Type B pancreatic cell (in vitro differentiated cells): ENCODE results near the gene NLRP6. TPM values are rescaled to one million over a fixed set of nuclear protein-coding genes. Genes with fewer than 3 reads are reported as not detected.

Experiments used
- DNase-seq: peaks from one replicate; pipeline ENCODE4 v3.0.0; 2021; ENCODE audit warnings: mixed read lengths; ENCODE audit not compliant: unreplicated experiment; ENCODE audit errors: extremely low spot score
- H3K27ac Mint-ChIP-seq: 2 replicates; pipeline ENCODE4 v1.8.0; 2021; ENCODE audit warnings: mild to moderate bottlenecking, mixed read lengths
- H3K27me3 Mint-ChIP-seq: 2 replicates; pipeline ENCODE4 v1.8.0; 2021; ENCODE audit warnings: mixed read lengths
- H3K36me3 Mint-ChIP-seq: 2 replicates; pipeline ENCODE4 v1.8.0; 2021; ENCODE audit warnings: mixed read lengths
- H3K4me1 Mint-ChIP-seq: one replicate; pipeline ENCODE4 v1.8.0; 2021; ENCODE audit warnings: mixed read lengths; ENCODE audit not compliant: unreplicated experiment
- H3K4me3 Mint-ChIP-seq: 2 replicates; pipeline ENCODE4 v1.8.0; 2021; ENCODE audit warnings: mild to moderate bottlenecking, mixed read lengths
- H3K9me3 Mint-ChIP-seq: 2 replicates; pipeline ENCODE4 v1.8.0; 2021; ENCODE audit warnings: mixed read lengths
- total RNA-seq: library from RNA; stranded (reverse); gene quantifications from 2 replicates; pipeline ENCODE4 v1.2.1, GENCODE V29; 2021; ENCODE audit warnings: low replicate concordance
- TF ChIP-seq, protein P1 (sequence below): fragments of 200-600 bp; sonication (generic); conservative IDR thresholded peaks from 2 replicates; pipeline ENCODE4 v1.5.0; 2021; ENCODE audit warnings: antibody characterized with exemption, mild to moderate bottlenecking

Gene NLRP6
- total RNA-seq, 1 donor from 2014 or later: not detected

DNA sequence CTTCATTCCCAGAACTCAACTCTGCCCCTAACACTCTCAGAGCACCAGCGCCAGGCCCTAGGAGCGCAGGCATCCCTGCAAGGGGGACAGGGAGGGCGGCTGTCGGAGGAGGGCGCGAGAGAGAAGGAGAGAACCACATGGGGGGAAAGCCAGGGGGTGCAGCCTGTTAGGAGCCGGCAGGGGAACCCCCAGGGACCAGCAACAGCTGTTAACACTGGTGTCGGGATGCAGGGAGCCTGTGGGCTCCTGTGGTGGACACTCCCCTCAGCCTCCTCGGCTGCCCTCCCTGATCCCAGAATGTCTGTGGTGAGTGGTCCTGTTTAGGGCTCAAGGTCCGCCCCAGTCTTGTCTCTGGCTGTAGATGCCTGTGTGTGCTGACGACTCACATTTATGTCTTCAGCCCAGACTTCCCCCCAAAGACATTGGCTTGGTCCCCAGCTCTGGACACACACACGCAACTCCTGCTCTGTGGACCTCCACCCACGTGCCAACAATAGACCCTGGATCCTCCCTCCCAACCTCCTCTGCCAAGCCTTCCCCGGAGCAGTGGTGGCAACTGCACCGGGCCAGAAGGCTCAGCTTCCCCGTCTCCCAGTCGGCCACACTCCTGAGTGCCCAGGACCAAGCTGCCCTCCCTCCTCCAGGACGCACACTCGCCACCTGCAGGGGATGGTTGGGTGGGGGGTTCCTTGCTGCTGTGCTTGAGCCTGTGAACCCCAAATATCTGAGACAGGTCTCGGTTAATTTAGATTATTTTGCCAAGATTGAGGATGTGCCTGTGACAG is 21.9 kb downstream of the NLRP6 start:
- TF ChIP-seq, protein P1, sequence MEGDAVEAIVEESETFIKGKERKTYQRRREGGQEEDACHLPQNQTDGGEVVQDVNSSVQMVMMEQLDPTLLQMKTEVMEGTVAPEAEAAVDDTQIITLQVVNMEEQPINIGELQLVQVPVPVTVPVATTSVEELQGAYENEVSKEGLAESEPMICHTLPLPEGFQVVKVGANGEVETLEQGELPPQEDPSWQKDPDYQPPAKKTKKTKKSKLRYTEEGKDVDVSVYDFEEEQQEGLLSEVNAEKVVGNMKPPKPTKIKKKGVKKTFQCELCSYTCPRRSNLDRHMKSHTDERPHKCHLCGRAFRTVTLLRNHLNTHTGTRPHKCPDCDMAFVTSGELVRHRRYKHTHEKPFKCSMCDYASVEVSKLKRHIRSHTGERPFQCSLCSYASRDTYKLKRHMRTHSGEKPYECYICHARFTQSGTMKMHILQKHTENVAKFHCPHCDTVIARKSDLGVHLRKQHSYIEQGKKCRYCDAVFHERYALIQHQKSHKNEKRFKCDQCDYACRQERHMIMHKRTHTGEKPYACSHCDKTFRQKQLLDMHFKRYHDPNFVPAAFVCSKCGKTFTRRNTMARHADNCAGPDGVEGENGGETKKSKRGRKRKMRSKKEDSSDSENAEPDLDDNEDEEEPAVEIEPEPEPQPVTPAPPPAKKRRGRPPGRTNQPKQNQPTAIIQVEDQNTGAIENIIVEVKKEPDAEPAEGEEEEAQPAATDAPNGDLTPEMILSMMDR: peak; percentile 26
- H3K27ac Mint-ChIP-seq: peak overlapping the region; percentile 7
- DNase-seq: no peak
- H3K4me3 Mint-ChIP-seq: no peak overlapping the region
- no peaks in the 10 kb centered on the region for H3K9me3 Mint-ChIP-seq
- H3K27me3 Mint-ChIP-seq: peaks cover 12% of the 10 kb centered on the region
- peaks cover 9% of the 10 kb centered on the region for H3K4me1 Mint-ChIP-seq
- no peaks in the 10 kb centered on the region for H3K36me3 Mint-ChIP-seq

DNA sequence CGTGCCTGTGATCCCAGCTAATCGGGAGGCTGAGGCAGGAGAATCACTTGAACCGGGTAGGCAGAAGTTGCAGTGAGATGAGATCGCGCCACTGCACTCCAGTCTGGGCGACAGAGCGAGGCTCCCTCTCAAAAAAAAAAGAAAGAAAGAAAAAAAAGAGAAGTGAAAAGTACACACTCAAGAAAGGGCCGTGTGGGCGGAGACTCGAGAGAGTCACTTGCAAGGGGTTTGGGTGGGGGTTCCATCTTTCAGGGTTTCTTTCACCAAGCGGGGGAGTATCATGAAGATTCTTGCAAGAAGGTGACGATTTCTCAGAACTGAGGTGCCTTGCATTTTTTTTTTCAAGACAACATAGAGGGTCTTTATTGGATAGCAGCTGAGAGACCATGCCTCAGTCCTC is 25.2 kb downstream of the NLRP6 start:
- Mint-ChIP-seq H3K4me3 (no peak overlapping the region), H3K4me1 (peaks cover 18% of the 10 kb centered on the region), H3K27ac (no peak overlapping the region), H3K27me3 (peaks cover 18% of the 10 kb centered on the region), H3K36me3 (no peaks in the 10 kb centered on the region), H3K9me3 (no peaks in the 10 kb centered on the region)
- TF ChIP-seq, protein P1: no peak
- no peak for DNase-seq

DNA sequence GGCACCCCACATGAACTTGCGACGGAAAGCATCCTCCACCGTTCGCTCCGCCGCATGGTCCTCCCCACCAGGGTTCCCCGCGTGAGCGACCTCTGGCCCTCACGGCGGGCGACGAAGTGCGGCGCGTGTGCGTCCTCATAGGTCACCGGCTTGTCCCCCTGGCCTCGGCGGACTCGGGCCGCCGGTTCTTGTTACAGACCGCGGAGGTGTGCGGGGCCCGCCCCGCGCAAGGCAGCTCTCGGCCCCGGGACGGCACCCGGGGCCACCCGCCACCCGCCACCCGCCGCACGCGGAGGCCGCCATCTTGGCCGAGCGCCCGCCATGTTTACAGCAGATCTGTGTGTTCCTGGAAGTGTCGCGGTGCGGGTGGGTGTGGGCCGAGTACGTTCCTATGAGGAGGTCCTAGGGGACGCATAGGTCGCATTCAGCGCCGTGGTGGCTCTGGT is 25.9 kb downstream of the NLRP6 start:
- DNase-seq: no peak
- Mint-ChIP-seq H3K4me3 (no peak overlapping the region), H3K27ac (no peak overlapping the region), H3K27me3 (peaks cover 19% of the 10 kb centered on the region), H3K36me3 (no peaks in the 10 kb centered on the region), H3K9me3 (no peaks in the 10 kb centered on the region), H3K4me1 (peaks cover 22% of the 10 kb centered on the region)
- TF ChIP-seq, protein P1: no peak

DNA sequence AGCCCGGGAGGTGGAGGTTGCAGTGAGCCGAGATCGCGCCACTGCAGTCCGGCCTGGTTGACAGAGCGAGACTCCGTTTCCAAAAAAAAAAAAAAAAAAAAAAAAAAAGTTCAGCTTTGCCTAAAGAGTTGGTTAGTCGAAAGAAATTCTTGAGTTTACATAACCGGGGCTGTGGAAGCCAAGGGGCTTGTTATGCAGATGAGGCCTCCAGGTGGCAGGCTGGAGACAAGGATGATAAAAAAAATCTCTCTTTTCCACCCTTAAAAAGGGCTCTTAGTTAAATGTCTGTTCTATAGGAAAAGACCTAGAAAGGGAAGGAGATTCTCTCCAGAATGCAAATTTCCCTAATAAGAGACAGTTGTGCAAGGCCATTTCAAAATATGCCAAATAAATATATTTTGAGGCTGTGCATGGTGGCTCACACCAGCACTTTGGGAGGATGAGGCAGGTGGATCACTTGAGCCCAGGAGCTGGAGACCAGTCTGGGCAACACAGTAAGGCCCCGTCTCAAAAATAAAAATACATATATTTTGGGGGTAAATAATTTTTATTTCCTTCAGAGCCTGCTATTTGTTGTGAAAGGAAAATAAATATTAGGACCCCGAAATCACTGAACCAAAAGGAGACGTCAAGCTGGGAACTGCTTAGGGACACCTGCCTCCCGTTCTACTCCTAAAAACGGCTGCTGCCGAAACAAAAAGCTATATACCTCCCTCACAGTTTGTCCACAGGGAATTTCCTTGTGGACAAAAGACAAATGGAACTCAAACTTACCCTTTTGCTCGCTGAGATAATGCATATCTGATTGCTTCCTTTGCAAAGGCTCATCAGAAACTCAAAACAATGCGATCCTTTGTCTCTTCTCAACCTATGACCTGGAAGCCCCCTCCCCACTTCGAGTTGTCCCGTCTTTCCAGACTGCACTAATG is 27.0 kb downstream of the NLRP6 start:
- peak overlapping the region; percentile 36 for H3K4me3 Mint-ChIP-seq
- H3K36me3 Mint-ChIP-seq: peaks cover 4% of the 10 kb centered on the region
- H3K27ac Mint-ChIP-seq: no peak overlapping the region
- no peaks in the 10 kb centered on the region for H3K9me3 Mint-ChIP-seq
- TF ChIP-seq, protein P1: peak; percentile 71
- no peak for DNase-seq
- peaks cover 31% of the 10 kb centered on the region for H3K4me1 Mint-ChIP-seq
- H3K27me3 Mint-ChIP-seq: peaks cover 24% of the 10 kb centered on the region

DNA sequence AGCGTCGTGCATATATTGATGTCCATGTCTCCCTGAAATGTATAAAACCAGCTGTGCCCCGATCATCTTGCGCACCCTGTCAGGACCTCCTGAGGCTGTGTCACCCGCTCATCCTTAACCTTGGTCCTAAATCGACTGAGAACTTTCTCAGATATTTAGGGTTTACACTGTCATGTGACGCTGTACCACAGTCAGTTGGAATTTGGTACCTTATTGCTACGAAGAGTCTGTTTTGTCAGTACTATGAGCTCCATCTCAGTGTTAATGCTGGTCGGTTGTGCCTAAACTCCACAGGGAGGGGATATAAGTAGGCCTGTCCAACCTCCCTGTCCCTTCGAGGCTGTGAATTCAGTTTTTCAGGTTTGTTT is 27.6 kb downstream of the NLRP6 start:
- TF ChIP-seq, protein P1: no peak
- Mint-ChIP-seq H3K9me3 (no peaks in the 10 kb centered on the region), H3K36me3 (peaks cover 4% of the 10 kb centered on the region), H3K27ac (no peak overlapping the region), H3K4me3 (peak overlapping the region; percentile 3), H3K27me3 (peaks cover 18% of the 10 kb centered on the region), H3K4me1 (peaks cover 27% of the 10 kb centered on the region)
- no peak for DNase-seq
